Measurements from ENCODE around the gene NTRK2.

DNA sequence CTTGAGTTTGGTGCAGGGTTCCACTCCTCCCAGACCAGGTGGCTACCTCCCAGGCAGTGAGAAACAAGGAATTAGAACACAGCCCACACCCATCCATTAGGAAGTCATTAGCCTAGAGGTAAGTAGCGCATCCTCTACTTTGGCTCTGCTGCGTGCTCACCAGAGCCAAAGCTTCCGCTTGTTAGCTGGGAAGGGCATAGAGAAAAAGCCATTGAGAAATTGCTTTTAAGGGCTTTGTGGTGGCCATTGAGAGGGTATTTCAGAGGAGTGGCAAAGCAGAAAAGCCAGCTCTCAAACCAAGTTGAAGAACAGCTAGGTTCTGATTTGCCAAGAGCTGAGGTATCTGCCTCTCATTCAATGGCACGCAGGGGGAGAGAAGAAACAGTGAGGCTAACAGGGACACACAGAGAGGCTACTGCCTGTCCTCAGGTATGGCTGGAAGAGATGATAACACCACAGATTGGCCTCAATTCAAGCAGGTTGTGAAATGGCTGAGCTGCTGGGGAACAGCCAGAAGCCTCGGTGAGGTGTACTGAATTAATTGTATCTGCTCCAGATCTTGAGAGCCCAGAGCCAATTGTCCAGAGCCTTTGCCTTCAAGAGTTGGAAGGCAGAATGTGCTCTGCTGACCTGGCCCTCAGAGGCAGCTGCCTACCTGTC lies 119.4 kb downstream of the NTRK2 start:
- no peak for TF ChIP-seq CTCF (IDR thresholded peaks at IDR 0.05; ENCODE audit: insufficient read depth, low read depth, low read length)
- TF ChIP-seq EZH2 (IDR thresholded peaks at IDR 0.05; ENCODE audit: insufficient read depth, low read length): no peak
